Tibial artery (tissue), 4 donors: Measurements from ENCODE around the gene KLHDC8A.

Source experiments
- DNase-seq, 2 donors: peaks; one replicate each; pipeline ENCODE4 v3.0.0-alpha.2; 2019
- H3K27ac ChIP-seq, 2 donors: fragments of 200-600 bp; sonication (generic) in 1 of 2; 1 replicate in 1 of 2; 2 replicates in 1 of 2; pipeline ENCODE4 v1.5.1; 2018 to 2019; ENCODE audit warnings: mild to moderate bottlenecking in 1 of 2
- H3K27me3 ChIP-seq, 2 donors: fragments of 200-600 bp; sonication (generic) in 1 of 2; one replicate each; pipeline versions ENCODE4 v1.5.1 to v1.6.0; 2016 to 2019
- H3K36me3 ChIP-seq, 3 donors: fragments of 200-600 bp; sonication (generic) in 2 of 3; one replicate each; pipeline ENCODE4 v1.5.1; 2016 to 2019; ENCODE audit warnings: mild to moderate bottlenecking in 2 of 3
- H3K4me1 ChIP-seq, 4 donors: fragments of 200-600 bp; sonication (generic) in 2 of 4; 1 replicate in 3 of 4; 2 replicates in 1 of 4; pipeline ENCODE4 v1.5.1; 2016 to 2019
- H3K4me3 ChIP-seq, 2 donors: fragments of 200-600 bp; sonication (generic) in 1 of 2; 1 replicate in 1 of 2; 2 replicates in 1 of 2; pipeline ENCODE4 v1.5.1; 2018 to 2019; ENCODE audit warnings: mild to moderate bottlenecking in 2 of 2
- H3K9me3 ChIP-seq, 3 donors: fragments of 200-600 bp; sonication (generic) in 1 of 3; one replicate each; pipeline ENCODE4 v1.5.1; 2016 to 2019
- CTCF ChIP-seq, 2 experiments: fragments of 200-600 bp in 1 of 2; fragments of 450-650 bp in 1 of 2; IDR thresholded peaks; one replicate each; pipeline ENCODE4 v1.5.1; 2017 to 2019; ENCODE audit warnings: antibody characterized with exemption in 2 of 2, mild to moderate bottlenecking in 1 of 2, moderate library complexity in 1 of 2
- intact Hi-C: fragments of 100-400 bp; cut with DNase I; formaldehyde crosslinking; loops from one replicate; pipeline ENCODE4 v1.15.0; 2023; ENCODE audit warnings: low total_unique reads

Gene KLHDC8A

DNA sequence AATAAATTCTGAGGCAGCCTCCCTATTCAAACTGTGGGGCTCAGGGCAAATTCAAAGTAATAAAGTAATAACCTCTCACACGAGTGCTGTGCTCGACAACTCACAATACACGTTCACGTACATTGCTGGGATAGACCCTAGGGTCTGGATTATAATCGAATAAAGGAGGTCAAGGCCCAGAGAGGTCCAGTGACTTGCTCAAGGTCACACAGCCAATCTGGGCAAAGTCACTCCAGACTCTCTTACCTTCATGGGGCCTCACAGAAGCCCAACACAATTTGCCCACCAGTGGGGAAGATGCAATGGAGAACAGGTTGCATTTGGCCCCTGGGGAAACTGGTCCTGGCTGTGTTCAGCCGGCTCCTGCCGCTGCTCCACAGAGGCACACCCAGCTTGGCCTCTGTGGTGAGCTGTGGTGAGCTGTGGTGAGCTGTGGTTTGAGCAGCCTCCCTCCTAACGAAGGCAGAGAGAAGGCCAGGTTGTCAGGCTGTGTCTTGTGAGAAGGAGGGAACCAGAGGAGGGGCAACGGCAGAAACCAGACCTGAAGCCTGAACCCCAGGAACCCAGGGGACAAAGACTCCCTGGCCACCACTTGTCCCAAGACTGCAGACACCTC lies 70.3 kb downstream of the KLHDC8A start:
- no peak for TF ChIP-seq CTCF (IDR thresholded peaks at IDR 0.05)
- no peak for DNase-seq
- Histone ChIP-seq H3K27ac (no peak overlapping the region), H3K9me3 (no peaks in the 10 kb centered on the region), H3K4me1 (peaks cover 0 to 14% (median 6%) of the 10 kb centered on the region in 4 donors), H3K36me3 (no peaks in the 10 kb centered on the region), H3K4me3 (no peak overlapping the region), H3K27me3 (no peaks in the 10 kb centered on the region)
- intact Hi-C loops: no loop called here
